HG03558 (cell line): ENCODE data around the gene SLC1A2.

Experiments used
- ATAC-seq: cut with Tn5 transposase; IDR thresholded peaks from one replicate; pipeline ENCODE4 v1.9.1; 2021; ENCODE audit warnings: moderate number of reproducible peaks; ENCODE audit not compliant: unreplicated experiment; ENCODE audit errors: extremely low read depth

The SLC1A2 gene

DNA sequence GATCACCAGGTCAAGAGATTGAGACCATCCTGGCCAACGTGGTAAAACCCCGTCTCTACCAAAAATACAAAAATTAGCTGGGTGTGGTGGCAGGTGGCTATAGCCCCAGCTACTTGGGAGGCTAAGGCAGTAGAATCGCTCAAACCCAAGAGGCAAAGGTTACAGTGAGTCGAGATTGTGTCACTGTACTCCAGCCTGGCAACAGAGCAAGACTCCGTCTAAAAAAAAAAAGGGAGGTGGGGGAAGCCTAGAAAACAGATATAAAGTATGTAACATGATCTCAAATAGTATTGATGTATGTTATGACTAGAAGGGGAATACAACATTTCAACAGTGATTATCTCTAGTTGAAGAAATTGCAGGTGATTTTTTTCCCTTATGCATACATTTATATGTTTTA lies 61.4 kb downstream of the SLC1A2 start:
- ATAC-seq: no peak

DNA sequence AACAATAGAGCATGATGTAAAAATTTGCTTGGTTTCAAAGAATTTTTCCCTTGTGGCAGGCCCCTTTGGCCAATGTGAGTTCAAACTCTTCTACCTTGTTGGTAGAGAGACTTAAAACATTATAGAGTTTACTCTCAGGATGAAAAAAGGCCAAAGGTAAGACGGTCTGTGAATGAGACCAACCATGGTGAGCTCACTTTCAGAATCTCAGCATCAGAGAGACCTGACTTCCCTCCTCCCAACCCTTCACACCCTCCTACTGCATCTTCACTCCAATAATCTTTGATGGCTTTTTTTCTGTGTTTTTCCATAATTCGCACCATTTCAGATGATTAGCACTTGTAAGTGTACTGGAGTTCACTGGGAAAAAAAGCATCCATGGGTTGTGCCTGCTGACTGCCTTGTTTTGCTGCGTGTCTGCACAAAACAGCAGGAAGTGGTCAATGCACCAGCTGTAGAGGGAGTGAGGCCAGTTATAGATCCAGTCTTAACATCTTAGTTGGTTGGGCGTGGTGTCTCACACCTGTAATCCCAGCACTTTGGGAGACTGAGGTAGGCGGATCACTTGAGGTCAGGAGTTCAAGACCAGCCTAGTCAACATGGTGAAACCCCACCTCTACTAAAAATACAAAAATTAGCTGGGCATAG lies 64.1 kb downstream of the SLC1A2 start:
- no peak for ATAC-seq

DNA sequence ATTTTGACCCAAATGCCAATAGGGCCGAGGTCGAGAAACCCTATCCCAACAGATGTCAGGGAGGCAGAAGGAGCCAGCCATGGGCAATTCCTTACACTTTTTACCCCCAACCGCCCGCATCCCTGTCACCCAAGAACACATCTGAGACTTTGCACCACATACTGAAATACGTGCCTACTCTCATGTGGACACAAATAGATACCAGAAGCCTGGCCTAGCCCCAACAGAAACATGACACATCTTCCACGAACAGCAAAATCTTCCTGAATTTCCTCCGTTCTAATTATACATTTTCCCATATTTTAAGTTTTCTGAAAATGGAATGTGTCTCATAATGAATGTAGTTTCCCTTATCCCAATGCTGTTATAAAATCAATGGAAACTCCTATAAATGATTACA lies 64.7 kb downstream of the SLC1A2 start:
- no peak for ATAC-seq

DNA sequence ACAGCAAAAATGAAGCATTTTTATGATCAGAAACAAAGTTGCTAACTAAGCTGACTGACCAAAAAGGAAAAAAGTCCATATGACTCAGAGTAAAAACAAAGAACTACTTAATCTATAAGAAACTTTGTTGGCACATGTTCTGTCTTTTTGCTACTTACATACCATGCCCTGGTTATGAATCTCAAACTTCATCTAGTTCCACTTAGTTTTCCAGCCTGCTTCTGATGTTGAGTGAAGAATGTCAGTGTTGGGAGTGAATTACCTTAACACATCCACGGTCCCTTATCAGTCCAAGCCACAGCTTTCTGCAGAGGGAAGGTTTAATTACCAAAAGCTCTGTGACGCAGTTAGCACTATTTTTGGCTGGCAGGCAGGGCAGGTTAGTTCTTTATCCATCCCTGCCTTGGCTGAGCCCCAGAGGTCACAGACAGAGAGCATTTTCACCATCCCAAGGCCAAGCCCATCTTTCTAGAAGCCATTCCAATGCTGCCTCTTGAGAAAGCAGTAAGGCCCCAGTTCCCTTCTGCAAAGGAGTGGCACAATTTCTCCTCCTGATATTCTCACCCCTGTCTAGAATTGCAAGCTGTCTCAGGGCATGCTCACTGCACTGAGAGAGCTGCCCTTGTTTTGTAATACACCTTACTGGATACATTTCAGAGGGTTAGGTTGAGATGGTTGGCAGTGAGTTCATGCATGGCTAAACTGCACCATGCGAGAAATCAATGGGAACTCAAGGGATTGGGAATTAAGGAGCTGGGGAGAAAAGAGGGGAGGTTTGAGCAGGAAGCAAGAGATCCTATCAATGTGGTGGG lies 67.1 kb downstream of the SLC1A2 start:
- no peak for ATAC-seq

DNA sequence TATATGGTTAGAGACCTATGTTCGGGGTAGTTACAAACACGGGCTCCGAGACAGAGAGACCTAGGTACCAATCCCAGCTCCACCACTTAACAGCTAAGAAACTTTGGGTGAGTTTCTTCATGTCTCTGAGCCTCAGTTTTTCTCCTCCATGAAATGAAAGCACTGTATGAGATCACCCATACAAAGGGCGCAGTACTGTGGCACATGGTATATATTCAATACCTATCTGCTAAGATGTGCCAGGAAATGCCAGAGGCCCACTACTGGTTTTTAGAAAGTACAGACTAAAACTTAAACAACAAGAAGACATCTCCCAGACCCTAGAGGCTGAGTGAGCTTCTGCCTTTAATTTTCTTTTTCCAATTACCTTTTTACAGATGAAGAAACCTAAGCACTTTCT lies 69.5 kb downstream of the SLC1A2 start:
- no peak for ATAC-seq

DNA sequence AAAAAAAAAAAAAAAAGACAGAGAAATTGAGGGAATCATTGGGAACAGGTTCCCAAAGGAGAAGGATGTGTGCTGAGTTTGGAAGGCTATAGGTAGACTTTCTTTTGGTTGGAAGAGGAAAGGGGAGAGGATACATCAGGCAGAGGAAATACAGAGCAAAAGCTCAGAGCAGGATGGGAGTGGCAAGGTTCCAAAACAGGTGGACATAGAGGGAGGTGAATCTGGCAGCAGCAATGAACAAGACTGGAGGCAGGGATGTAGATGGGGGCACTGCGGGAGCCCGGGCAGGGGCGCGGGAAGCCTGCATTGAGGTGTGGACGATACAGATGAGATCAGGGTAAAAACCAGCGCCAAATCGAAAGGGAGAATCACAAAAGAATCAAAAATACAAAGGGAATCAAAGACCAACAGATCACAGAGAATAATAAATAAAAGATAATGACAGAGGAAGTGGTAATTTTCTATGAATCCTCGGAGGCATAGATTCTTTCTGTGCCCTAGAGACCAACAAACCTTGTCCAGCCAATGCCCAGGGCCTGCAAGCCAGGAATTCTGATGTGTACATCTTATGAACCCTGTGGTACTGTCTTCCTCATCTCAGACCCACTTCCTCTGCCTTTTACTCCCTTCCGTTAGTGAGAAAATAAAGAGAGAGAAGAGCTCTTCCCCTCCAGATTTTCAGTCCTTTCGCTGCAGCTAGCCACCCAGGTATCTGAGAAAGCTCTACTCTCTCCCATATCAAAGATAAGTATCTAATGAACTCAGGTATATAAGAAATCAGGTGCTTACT lies 70.3 kb downstream of the SLC1A2 start:
- no peak for ATAC-seq

DNA sequence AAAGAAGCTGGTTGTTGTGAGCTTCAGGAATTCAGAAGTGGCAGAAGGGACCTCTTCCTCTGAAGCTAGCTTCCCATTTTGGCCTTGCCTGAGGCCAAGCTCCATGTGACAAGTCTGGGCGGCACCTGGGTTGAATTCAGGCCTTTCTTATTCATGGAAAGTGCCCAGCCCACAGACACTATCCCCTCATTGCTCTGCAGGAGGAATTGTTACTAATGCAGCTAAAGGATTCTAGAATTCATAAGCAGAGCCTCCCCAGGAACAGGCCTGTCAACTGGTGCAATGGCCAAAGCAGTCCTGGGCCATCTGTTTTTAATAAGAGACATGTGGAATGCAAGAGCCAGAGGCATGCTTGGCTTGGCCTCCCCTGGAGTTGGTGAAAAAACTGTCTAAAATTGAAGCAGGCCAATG lies 71.4 kb downstream of the SLC1A2 start:
- ATAC-seq: no peak

DNA sequence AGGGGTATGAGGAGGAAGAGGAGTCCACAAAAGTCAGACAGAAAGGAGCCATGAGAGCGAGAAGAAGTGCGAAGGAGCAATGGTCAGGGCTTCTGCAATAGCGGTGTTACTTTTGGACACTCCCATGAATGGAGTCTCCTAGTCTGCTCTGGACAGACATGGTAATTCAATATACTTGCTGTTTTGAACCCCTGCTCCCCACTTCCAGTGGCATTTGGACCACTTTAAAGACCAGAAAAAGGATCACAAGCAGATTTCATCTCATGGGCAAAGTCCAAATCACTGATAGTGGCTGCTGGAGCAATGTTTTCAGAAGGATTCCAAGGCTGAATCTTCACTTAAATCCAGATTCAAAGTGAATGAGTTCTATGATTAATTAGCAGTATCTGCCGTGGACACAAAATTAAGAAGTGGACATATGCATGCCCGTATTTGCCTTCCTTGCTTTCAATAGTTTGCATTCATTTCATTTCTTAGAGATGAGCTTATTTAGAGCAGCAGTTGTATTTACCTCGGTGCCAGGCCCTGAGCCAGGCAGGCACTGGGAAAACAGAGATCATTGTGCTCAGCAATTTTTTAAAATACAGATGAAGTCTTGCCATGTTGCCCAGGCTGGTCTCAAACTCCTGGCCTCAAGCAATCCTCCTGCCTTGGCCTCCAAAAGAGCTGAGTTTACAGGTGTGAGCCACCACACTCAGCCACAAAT lies 72.0 kb downstream of the SLC1A2 start:
- ATAC-seq: no peak

DNA sequence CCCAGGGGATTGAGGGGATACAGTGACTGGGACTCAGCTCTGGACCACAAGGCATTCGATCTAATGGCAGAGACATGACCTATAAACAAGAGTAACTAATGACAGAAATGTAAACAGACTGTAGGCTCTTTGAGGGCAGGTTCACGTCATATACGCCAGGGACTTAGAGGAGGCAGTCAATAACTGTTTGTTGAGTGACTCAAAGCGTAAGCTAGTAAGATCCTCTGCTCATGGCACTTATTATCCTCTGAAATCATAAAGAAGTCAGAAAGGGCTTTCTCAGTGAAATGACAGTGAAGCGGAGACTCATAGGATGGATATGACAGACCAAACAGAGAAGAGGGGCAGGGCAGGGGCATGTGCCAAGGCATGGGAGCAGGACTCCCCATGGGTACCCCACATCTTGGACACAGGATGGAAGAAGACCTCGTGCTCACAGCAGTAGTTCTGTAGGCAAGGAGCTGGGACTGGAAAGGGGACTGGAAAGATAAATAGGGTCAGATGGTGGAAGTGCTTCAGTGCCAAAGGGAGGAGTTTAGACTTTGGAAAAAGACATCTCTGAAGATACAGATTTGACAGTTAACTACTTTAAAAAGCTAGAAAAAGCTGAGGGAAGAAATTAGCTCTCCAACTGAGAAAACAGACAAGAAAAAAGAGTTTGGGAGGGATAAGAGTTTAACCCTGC lies 72.7 kb downstream of the SLC1A2 start:
- ATAC-seq: no peak

DNA sequence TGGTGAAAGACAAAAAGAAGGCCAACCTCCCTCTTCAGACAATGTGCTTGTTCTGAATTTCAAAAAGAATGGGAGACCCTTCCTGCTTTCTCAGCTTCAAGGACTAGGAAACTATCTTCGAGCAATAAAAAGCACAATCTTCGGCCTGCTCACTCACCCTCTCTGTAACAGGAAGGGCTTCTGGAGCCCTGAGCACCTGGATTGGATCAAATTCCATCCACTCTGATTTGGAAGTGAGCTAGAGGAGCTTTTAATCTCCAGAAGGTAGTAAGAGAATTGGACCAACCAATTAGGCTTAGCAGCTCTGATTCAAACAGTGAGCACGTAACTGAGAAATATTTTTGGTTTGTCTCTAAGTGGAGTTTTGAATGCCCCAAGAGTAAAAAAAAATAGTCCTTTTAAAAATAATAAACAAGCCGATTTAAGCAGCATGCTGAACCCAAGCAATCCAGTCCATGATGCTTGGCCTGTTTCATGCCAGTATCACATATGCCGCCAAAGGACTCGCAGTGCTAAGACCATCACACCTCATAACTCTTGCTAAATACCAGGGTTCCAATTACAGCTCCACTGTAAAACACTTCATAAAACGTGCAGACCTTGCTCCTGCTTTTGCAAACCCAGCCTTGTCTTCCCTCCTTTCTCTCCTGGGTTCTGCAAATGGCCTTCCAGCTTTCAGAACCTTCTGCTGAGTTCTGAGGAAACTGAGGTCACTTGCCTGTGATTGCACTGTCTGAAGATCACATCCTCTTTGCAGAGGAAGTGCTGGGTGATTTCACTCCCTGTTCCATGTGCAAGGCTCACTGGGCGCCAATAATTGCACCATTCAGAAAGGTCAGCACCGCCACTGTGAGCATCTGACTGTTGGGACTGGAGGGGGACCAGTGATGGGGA lies 74.4 kb downstream of the SLC1A2 start:
- ATAC-seq: no peak

DNA sequence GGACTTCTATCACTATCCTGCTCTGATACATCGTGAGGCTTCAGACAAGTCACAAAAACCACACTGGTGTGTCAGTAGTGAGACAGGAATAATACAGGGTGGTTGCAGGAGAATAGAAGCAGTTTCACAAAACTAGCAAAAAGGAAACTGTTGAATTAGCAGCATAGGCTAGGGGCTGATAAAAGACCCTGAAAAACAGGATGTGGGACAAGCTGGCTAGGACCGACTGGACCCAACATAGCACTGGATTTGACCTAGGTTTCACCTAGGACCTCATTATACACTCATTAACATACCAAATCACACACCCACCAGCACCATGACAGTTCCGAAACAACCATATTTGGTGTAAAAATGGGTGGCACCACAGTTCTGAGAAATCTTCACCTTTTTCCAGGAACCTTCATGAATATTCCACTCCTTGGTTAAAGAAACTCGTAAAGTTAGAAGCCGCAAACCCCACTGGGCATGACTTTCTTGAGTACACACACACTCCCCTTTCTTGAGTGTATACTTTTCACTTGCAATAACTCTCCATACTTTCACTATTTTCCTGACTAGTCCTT lies 76.2 kb downstream of the SLC1A2 start:
- ATAC-seq: no peak

DNA sequence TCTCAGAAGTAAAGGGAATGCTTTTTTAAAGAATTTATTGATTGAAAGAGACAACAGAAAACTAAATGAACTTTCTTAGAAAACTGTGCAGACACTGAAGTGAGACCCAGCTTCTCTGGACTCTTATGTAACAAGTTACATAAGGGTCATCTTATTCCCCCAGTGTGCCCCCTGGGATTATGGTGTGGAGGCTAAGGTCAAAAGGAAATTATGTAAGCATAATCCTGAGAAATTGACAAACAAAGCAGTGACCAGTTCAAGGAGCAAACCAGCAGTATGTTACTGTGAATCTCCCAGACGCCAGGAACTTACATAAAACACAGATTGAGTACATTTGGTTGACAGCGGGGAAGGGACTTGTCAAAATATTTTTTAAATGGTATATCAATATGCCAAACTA lies 78.6 kb downstream of the SLC1A2 start:
- no peak for ATAC-seq

DNA sequence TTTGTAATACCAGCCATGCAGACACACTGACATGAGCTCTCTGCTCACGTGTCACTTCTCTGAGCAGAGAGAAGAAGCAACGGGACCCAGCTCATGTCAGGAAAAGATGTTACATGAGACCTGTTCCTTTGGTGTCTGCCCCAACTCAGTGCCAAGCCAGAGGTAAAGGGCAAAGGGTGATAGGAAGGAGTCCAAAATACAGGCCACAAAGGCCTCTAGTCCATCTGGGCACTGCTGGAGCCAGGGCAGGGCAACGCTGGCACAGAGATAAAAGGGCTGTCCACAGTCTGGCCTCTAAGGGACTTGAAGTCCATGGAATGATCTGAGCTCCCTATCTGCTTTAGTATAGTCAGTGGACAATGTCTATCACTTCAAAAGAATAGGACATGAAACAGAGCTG lies 79.3 kb downstream of the SLC1A2 start:
- no peak for ATAC-seq

DNA sequence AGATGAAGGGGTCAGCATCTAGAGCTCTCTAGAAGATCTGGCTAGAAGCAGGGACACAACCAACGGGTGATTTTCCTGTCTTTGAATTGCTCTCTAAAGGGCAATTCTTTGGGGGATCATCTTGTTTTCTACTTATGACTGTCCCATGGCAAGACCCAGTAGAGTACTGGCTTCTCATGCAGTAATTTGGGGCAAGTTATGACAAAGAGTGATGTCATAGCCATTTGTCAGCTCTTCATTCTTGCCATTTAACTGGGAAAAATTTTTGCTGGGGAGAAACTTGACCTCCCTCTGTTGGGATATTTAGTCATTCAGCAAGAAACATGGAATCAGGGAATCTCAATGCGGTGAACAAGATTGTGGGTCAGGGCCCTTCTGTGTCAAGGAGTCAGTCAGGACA lies 80.4 kb downstream of the SLC1A2 start:
- ATAC-seq: no peak

DNA sequence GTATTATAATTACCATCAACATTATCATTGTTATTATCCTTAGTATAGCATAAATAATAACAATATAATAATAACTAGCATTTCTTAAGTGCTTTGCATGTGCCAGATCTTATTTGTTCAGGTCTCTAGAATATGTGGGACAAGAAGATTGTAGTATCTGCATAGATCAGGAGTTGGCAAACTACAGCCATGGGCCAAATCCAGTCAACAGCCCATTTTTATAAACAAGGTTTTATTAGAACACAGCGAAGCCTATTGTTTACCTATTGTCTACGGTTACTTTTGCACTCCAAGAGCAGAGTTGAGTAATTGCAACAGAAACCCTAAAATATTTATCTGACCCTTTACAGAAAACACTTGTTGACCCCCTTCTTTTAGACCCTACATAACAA lies 81.4 kb downstream of the SLC1A2 start:
- no peak for ATAC-seq

DNA sequence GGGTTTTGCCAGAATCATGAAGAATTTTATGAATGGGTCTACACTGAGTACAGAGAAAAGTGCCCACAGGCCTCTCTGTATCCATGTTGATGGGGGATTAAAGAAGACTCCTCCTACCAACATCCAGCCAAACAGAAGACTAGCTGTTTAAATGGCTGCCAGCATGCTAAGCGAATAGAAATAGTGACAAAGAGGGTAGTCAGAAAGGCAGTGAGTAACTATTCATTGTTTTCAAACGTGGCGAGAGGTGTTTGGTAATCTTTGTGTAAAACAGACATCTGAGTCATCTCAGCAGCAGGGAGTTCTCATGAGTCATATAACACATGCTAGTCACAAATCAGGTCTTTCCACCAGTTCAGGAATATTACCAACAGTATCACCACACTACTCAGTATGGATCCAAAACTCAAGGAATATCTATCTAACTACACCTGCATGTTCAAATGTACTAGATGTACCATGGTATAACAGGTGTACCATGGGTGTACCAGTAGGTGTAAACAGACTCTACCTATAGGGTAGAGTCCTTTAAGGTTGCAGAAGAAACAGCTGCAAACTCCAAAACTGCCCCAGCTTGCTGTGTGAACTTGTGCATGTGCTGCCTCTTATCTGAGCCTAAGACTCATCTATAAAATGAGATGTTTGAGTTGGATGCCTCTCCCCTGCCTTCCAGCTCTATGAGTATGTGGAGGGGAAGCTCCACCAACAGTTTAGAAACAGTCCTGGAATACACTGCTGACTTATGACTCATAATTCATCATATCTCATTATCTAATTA lies 82.0 kb downstream of the SLC1A2 start:
- ATAC-seq: no peak

DNA sequence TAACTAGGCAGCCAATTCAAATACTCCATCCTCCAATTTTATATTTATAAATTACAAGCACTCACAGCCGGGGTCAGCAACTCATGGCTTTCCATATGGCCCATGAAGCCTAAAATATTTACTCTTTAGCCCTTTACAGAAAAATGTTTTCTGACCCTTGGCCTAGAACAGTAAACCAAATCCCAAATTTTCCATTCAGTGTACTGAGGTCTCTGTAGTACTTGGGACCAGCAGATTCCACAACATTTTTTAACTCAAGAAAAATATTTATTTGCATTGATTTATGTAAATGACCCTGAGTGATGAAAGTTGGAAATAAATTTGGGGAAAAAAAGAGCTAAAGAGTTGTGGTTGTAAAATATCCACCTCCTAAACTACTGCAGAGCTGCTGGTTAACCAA lies 82.6 kb downstream of the SLC1A2 start:
- ATAC-seq: no peak

DNA sequence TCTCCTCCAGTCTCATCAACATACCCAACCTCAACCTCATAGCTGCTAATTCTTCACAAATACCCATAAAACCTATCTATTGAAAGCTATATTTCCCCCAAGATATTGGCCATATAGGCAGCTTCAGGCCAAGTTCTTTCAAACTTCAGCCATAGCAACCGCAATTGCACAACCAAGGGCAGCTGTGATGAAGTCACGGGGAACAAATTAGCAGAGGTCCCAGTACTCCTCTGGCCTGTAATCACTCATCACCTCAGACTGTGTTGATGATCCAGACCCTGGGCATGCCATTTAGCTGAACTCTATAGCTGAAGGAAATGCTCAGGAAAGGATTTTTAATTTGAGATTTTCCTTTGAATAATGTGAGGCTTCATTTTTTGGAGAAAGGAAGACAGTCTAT lies 84.1 kb downstream of the SLC1A2 start:
- no peak for ATAC-seq
